ENCODE measurements around the gene DECR2. TPM values are rescaled to one million over a fixed set of nuclear protein-coding genes. Genes with fewer than 3 reads are reported as not detected.
A peak's percentile ranks its signal among the peaks of the same experiment; 100 is the strongest.

DECR2 gene
- total RNA-seq (5.3 TPM), polyA plus RNA-seq (20.6 TPM)

DNA sequence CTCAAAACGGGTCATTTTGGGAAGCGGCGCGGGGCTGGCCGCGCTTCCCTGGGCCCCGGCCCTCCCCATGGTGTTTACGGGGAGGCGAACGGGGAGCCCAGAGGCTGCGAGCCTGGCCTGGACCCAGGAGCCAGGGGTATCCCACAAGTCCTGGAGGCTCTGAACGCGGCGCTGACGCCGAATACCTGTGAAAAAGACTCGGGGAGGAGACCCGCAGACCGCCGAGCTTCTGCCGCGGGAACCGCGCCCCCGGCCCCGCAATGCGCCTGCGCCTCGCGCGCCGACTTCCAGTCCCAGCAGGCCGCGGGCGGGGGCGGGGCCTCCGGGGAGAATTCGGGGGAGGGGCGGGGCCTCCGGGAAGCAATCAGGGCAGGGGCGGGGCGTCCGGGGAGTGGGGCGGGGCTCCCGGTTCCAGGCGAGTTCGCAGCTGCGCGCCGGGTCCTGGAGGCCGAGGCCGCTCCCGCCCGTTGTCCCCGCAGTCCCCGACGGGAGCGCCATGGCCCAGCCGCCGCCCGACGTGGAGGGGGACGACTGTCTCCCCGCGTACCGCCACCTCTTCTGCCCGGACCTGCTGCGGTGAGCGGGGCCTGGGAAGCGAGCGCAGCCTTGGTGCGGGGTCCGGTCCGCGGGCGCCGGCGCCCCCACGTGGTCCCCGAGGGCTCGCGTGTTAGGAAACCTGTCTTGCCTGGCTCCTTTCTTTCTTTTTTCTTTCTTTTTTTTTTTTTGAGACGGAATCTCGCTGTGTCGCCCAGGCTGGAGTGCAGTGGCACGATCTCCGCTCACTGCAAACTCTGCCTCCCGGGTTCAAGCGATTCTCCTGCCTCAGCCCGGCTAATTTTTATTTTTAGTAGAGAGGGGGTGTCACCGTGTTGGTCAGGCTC, at the start of gene DECR2:
Gene DECR2 (plus strand): TSS at position 418 of the 881 bp plus-strand sequence. CDS start 79 bp downstream, at position 497.
- Histone ChIP-seq H3K4me1 (ENCODE audit: insufficient read depth) (no peaks in the 10 kb centered on the region), H3K4me3 (ENCODE audit: low read depth, low read length) (peak within 1 kb of the TSS; percentile 68), H3K27ac (ENCODE audit: low read depth) (peak within 1 kb of the TSS; percentile 93), H3K36me3 (ENCODE audit: insufficient read depth) (no peaks in the 10 kb centered on the region)
- under 1% methylated on average over 90 of the region's 91 CpGs for WGBS
- DNase-seq (ENCODE audit: extremely low spot score) = peak; percentile 79

DNA sequence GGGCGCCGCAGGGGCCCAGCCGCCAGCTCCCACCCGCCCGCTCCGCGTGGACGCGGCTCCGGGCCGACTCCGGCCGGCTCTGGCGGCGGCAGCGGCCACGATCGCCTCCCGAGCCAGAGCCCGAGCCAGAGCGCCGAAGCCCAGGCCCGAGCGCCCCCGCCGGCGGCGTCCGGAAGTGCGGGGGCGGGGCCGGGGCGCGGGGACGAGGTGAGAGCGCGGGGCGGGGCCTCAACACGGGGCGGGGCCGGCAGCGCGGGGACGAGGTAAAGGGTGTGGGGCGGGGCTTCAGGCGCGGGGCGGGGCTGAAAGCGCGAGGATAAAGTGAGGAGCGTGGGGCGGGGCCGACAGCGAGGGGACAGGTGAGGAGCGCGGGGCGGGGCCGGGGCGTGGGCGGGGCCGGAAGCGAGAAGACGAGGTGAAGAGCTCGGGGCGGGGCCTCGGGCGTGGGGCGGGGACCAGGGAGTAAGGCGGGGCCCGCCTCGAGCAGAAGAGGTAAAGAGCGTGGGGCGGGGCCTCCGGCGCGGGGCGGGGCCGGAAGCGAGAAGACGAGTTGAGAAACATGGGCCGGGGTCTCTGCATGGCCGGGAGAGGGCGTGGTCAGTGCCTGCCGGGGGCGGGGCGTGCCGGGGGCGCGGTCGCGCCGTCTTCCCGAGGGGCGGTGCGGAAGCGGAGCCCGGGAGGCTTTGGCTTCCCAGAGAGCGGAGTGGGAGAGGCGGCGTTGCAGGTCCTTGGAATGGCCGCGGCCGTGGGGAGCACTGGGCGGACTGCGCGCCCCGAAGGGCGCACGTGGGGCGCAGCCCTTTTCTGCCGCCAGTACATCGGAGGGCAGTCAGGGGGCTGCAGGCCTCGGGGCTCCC, 48.9 kb upstream of the DECR2 start, which contains the start of gene AXIN1:
Gene AXIN1 (minus strand): TSS at position 177 of the 857 bp plus-strand sequence. CDS start 5,698 bp downstream, outside the sequence.
- Histone ChIP-seq H3K36me3 (ENCODE audit: insufficient read depth) (no peaks in the 10 kb centered on the region), H3K4me1 (ENCODE audit: insufficient read depth) (no peaks in the 10 kb centered on the region), H3K4me3 (ENCODE audit: low read depth, low read length) (peak within 1 kb of the TSS; percentile 89), H3K27ac (ENCODE audit: low read depth) (peak within 1 kb of the TSS; percentile 88)
- WGBS = 2% methylated on average over 113 of the region's 113 CpGs
- DNase-seq (ENCODE audit: extremely low spot score) = peak; percentile 89

GRCh38 chr16:353404-354290, 48.0 kb upstream of the DECR2 start:
- Histone ChIP-seq H3K27ac (ENCODE audit: low read depth) (peak overlapping the region; percentile 88), H3K4me3 (ENCODE audit: low read depth, low read length) (peak overlapping the region; percentile 22), H3K36me3 (ENCODE audit: insufficient read depth) (no peaks in the 10 kb centered on the region), H3K4me1 (ENCODE audit: insufficient read depth) (no peaks in the 10 kb centered on the region)
- 61% methylated on average over 25 of the region's 25 CpGs for WGBS
- no peak for DNase-seq (ENCODE audit: extremely low spot score)

GRCh38 chr16:354291-354881, 47.3 kb upstream of the DECR2 start:
- Histone ChIP-seq H3K4me3 (ENCODE audit: low read depth, low read length) (no peak overlapping the region), H3K36me3 (ENCODE audit: insufficient read depth) (no peaks in the 10 kb centered on the region), H3K4me1 (ENCODE audit: insufficient read depth) (no peaks in the 10 kb centered on the region), H3K27ac (ENCODE audit: low read depth) (peak overlapping the region; percentile 13)
- 90% methylated on average over 12 of the region's 12 CpGs for WGBS
- no peak for DNase-seq (ENCODE audit: extremely low spot score)

GRCh38 chr16:354971-355461, 46.7 kb upstream of the DECR2 start:
- H3K4me3 ChIP-seq (ENCODE audit: low read depth, low read length) = no peak overlapping the region
- H3K4me1 ChIP-seq (ENCODE audit: insufficient read depth) = no peaks in the 10 kb centered on the region
- no peak for DNase-seq (ENCODE audit: extremely low spot score)
- no peak overlapping the region for H3K27ac ChIP-seq (ENCODE audit: low read depth)
- 85% methylated on average over 10 of the region's 10 CpGs for WGBS
- no peaks in the 10 kb centered on the region for H3K36me3 ChIP-seq (ENCODE audit: insufficient read depth)

- no peak overlapping the region for H3K4me3 ChIP-seq (ENCODE audit: low read depth, low read length)
- H3K36me3 ChIP-seq (ENCODE audit: insufficient read depth) = no peaks in the 10 kb centered on the region
- H3K27ac ChIP-seq (ENCODE audit: low read depth) = no peak overlapping the region
- no peak for DNase-seq (ENCODE audit: extremely low spot score)
- WGBS = 57% methylated on average over 12 of the region's 12 CpGs
- H3K4me1 ChIP-seq (ENCODE audit: insufficient read depth) = no peaks in the 10 kb centered on the region
These were observed 44.9 kb upstream of the DECR2 start for GRCh38 chr16:356741-357140.

DNA sequence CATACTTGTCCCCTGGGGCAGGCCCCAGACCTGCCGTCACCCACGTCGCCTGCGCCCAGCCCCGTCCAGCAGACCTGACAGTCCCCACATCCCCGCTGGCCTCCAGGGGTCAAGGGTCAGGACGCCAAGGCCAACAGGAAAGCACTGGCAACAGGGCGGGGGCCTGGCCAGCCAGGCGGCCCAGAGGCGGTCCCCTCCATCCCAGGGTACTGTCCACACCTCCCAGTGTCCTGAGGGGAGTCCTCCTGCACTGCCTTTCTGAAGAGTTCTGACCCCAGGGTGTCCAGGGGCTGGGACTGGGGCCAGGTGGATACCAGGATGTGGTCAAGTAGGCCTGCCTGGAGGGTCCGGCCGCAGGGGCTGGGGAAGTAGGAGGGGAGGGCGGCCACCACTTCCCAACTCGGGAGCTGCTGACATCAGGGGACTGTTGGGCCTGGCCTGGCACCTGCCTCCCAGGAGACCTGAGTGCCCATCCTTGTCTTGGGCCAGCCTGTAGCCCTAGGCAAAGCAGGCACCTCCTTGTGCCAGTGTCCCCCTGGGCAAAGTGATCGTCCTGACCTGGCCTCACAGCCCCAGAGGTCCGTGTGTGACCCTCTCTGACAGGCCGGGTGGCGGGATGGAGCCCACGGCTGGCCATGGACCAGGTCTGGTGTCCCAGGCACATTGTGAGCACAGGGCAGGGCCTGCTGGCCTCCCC, 42.5 kb upstream of the DECR2 start:
- Histone ChIP-seq H3K27ac (ENCODE audit: low read depth) (no peak overlapping the region), H3K4me3 (ENCODE audit: low read depth, low read length) (no peak overlapping the region), H3K4me1 (ENCODE audit: insufficient read depth) (no peaks in the 10 kb centered on the region), H3K36me3 (ENCODE audit: insufficient read depth) (no peaks in the 10 kb centered on the region)
- DNase-seq (ENCODE audit: extremely low spot score) = no peak
- 73% methylated on average over 19 of the region's 19 CpGs for WGBS

DNA sequence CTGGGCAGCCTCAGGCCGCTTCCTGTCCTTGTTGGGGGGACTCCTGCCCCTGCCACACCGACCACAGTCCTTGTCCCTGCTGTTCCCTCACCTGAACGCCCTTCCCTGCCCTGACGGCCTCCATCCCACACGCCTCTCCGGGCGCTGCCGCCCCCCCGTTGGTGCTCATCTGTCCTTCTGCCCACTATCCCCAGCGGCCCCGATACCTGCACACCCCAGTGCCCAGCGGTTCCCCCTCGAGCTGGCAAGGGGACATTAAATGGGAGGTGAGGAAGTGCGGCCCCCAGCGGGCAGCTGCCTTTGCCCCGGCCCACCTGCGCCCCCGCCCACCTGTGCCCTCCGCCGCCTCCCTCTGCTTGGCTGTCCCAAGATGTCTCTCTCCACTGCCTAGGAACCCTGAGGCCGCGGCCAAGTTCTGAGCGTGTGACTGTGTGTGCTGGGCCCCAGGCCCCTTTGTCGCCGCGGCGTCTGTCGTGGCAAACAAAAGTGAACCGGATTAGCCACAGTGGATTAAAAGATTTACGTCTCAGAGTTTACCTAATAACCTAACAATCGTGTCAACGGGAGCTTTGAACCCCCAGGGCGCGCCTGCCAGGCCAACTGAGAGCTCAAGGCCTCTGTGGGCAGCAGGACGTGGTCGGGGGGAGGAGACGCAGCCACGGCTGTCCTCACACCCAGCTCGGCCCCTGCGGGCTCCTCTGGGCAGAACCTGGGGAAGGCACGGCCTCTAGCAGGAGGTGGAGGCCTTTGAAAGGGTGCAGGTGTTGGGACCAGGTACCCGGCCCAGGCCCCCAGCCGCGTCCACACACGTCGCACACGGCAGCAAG, 41.6 kb upstream of the DECR2 start:
- Histone ChIP-seq H3K36me3 (ENCODE audit: insufficient read depth) (no peaks in the 10 kb centered on the region), H3K4me1 (ENCODE audit: insufficient read depth) (no peaks in the 10 kb centered on the region), H3K27ac (ENCODE audit: low read depth) (no peak overlapping the region), H3K4me3 (ENCODE audit: low read depth, low read length) (no peak overlapping the region)
- DNase-seq (ENCODE audit: extremely low spot score) = no peak
- 88% methylated on average over 47 of the region's 47 CpGs for WGBS

DNA sequence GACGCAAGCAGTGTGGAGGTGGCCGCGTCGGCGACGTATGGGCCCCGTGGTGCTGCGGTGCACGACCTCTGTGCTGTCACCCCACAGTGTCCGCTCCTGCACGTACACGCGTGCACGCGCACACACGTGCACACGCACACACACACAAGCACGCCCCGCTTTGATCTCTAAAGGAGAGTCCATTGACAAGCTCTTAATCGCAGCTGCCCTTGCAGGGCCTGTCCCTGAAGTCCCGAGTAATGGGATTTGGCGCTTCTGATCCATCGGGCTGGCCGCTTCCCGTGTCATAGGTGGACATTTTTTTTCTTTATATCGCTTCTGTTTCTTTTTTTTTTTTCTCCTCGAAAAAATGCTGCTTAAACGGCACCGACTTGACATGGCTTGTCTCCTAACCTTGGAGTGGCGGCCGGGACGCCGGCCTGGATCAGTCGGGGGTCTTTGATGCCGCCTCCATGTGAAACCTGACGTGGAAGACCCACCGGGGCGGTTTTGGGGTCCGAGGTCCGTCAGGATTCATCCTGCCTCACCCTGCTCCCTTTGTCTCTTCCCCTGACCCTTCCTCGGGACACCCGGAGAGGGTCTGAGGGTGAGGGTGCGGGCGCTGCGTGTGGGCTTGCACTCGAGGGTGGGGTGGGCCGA, 40.9 kb upstream of the DECR2 start:
- Histone ChIP-seq H3K36me3 (ENCODE audit: insufficient read depth) (no peaks in the 10 kb centered on the region), H3K4me3 (ENCODE audit: low read depth, low read length) (no peak overlapping the region), H3K4me1 (ENCODE audit: insufficient read depth) (no peaks in the 10 kb centered on the region), H3K27ac (ENCODE audit: low read depth) (no peak overlapping the region)
- DNase-seq (ENCODE audit: extremely low spot score) = no peak
- 93% methylated on average over 47 of the region's 47 CpGs for WGBS

DNA sequence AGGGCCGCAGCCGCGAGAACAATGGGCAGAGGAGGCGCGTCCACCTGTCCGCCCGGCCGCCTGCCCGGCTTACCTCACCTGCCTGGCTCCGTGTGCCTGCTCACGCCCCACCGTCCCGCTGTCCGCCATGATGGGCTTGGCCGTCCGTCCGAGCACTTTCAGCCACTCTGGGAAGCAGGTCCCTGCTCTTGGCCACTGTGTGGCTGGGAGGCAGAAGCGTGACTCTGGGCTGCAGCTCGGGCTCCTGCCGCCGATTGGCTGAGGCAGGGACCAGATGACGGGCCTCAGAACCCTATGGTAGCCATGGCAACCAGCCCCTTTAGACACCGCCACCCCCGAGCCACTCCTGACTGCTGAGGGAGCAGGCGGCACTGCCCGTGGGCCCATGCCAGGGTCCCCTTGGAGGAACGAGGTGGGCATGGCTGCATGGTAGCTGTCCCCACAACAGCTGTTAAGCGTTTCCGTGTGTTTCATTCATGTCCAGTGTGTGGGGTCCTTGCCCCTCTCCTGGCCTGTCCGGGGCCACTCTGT, 40.3 kb upstream of the DECR2 start:
- Histone ChIP-seq H3K4me1 (ENCODE audit: insufficient read depth) (no peaks in the 10 kb centered on the region), H3K27ac (ENCODE audit: low read depth) (no peak overlapping the region), H3K4me3 (ENCODE audit: low read depth, low read length) (no peak overlapping the region), H3K36me3 (ENCODE audit: insufficient read depth) (no peaks in the 10 kb centered on the region)
- no peak for DNase-seq (ENCODE audit: extremely low spot score)
- 82% methylated on average over 30 of the region's 30 CpGs for WGBS
